GM19467 (cell line): ENCODE data around the gene PANK2.
A peak's percentile ranks its signal among the peaks of the same experiment; 100 is the strongest.

Experiments
- ATAC-seq: cut with Tn5 transposase; IDR thresholded peaks from one replicate; pipeline ENCODE4 v1.9.1; 2021; ENCODE audit warnings: mild to moderate bottlenecking, moderate library complexity; ENCODE audit not compliant: unreplicated experiment

PANK2 gene

DNA sequence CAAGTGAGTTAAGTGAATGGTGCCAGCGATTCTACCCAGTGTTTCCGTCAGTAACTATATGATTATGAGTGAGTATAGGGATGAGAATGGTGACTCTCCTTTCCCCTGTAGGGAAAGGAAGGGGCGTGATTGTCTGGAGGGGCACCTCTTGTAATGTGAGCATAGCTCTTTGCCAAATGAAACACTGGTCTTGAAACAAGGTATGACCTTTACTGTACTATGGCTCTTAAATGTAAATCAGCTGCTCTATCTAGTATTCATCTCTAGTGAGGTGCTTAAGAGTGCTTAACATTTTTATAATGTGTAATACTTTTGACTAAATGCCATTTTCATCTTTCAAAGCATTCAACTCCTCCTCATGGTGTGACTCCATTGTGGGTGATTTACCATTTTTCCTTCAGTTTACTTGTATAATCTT is 11.0 kb downstream of the PANK2 start:
- no peak for ATAC-seq

DNA sequence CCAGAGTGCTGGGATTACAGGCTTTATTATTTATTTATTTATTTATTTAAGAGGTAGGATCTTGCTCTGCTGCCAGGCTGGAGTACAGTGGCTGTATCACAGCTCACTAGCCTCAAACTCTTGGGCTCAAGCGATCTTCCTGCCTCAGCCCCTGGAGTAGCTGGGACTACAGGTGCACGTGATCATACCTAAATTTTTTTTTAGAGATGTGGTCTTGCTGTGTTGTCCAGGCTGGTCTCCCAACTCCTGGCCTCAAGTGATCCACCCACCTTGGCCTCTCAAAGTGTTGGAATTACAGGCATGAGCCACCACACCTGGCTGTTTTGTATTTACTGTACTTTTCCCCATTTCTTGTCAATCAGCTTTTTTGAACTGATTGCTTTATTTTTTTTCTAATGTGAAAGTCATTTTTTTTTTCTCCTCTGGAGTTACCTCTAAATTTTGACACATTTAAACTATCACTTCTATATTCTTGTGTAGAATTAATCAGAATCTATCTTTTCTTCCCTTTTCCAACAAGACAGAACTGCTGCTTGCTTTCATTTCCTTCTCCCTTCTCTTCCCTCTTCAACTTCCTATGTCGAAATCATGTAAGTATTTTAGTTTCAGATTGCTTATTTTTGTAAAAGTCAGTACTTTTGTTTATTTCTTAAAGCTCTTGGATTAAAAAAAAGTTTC is 12.0 kb downstream of the PANK2 start:
- no peak for ATAC-seq

GRCh38 chr20:3901706-3902440 is 12.7 kb downstream of the PANK2 start:
- ATAC-seq: no peak

GRCh38 chr20:3902446-3902845 is 13.3 kb downstream of the PANK2 start:
- ATAC-seq: no peak

- no peak for ATAC-seq
These were observed 15.0 kb downstream of the PANK2 start for GRCh38 chr20:3904224-3904623.

GRCh38 chr20:3904857-3905256 is 15.7 kb downstream of the PANK2 start:
- ATAC-seq: no peak

DNA sequence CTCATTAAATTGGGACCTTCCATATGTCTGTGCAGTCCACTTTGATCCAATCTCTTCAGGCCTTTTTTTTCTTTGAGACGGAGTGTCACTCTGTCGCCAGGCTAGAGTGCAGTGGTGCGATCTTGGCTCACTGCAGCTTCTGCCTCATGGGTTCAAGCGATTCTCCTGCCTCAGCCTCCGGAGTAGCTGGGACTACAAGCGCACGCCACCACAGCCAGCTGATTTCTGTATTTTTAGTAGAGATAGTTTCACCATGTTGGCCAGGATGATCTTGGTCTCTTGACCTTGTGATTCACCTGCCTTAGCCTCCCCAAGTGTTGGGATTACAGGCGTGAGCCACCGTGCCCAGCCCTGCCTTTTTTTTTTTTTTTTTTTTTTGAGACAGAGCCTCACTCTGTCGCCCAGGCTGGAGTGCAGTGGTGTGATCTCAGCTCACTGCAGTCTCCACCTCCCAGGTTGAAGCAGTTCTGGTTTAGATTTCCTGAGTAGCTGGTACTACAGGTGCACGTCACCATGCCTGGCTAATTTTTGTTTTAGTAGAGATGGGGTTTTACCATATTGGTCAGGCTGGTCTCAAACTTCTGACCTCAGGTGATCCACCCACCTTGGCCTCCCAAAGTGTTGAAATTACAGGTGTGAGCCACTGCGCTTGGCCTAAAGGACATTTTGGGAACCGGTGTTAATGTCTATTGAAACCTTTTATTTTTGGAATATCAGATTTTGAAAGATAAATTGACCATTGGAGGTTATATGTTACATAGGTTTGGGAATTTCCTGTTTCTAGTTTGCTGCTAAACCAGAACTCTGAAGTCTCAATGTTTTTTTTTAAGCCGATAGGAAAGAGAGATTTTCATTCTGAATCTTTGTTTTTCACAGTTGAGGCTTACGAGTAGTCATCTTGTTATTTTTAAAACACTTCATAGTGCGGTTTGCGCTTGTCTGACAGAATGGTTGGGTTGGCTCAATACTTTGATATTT is 17.8 kb downstream of the PANK2 start:
- ATAC-seq: peak; percentile 74

DNA sequence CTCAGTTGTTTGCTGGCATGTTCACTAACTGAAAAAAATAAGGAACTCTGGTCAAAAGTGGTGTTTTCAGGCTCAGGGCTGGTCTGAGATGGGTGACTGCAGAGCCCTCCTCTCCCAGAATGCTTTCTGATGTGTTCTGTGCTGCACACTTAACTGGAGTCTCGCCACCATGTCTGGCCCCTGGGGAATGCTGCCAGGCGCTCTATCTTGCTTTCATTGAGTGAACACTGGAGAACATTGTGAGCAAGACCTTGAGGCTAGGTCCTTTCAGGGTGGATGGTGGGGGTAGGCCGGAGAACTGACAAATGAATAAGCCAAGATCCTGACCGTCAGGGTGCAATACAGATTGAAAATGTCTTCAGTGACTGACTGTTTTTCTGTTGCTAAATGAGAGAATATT is 19.5 kb downstream of the PANK2 start:
- ATAC-seq: no peak

DNA sequence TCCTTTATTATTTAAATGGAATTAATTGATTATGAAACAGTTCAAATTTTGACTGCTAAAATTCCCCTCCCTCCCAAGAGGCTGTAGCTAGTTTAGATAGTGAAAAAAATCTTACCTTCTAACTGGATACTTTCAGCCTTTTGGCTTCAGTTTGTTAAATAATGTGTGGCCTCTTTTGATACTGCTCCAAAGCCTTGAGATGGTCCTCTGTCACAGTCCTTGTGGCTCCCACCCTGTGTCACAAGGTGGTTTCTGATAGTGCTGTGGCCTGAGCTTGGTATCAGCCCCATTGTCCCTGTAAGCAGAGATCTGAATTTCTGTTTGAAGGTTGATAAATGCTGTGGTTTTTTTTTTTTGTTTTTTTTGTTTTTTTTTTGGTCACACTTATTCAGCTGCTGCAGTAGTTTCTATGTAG is 20.8 kb downstream of the PANK2 start:
- no peak for ATAC-seq

GRCh38 chr20:3910853-3911252 is 21.7 kb downstream of the PANK2 start:
- ATAC-seq: no peak

GRCh38 chr20:3911956-3912355 is 22.8 kb downstream of the PANK2 start:
- no peak for ATAC-seq

GRCh38 chr20:3914446-3914845 is 25.3 kb downstream of the PANK2 start:
- ATAC-seq: no peak

DNA sequence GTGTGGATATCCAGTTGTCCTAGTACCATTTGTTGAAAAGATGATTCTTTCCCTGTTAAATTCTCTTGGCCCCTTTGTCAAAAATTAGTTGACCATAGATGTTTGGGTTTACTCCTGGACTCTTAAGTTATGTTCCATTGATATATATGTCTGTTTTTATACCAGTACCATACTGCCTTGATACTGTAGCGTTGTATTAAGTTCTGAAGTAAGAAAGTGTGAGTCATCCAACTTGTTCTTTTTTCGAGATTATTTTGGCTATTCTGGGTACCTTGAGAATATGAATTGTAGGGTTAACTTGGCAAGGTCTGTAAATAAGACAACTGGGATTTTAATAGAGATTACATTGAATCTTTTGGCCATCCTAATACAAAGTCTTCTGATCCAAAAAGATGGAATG is 26.5 kb downstream of the PANK2 start:
- ATAC-seq: no peak

GRCh38 chr20:3916364-3916763 is 27.2 kb downstream of the PANK2 start:
- ATAC-seq: no peak

- no peak for ATAC-seq
These were observed 30.2 kb downstream of the PANK2 start for GRCh38 chr20:3919352-3919751.

DNA sequence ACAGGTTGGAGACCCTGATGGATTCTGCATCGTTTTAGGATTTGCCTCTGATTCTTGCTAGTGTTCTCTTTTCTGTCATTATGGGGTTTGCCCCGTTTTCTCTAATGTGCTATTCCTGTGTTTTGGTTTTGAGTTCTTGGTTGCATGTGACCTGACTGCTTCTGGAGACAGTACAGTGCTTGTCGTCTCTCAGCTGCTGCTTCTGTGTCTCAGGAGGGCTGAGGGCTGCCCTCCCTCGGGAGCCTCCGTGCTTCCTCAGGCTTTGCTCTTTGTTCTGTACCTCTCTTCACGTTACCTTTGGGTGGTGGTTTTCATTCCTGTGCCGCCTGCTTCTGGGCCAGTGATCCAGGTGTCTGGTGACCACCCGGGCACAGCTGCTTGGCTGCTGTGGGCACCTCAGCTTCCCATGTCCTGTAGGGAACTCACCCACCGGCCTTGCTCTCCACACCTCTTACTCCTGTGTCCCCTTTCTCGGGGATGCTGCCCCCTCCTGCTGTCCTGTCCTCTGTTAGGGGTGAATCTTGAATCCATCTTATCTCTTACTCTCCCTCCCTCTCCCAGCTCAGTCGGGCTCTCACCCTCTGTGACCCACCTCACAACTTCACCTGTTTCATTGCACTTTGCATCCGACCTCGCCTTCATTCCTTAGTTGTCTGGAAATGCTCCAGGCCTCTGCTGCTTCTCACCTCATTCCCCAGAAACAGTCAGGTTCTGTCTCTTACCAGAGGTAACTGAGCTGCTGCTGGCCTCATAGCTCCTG is 33.2 kb downstream of the PANK2 start:
- ATAC-seq: no peak

DNA sequence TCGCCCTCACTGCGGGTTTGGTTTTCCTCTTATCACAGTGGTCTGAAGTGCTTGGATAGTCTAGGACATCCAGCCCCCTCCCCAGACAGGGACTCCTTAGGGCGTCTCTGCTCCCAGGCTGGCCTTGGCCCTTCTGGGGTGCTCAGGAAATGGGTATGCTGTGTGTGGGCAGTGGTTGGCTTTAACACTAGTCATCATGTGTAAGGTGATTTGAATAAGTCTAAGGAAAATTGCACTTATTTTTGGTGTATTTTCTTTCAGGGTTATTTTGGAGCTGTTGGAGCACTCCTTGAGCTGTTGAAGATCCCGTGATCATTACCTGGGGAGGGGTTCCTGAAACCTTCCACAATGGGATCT is 33.8 kb downstream of the PANK2 start:
- no peak for ATAC-seq

DNA sequence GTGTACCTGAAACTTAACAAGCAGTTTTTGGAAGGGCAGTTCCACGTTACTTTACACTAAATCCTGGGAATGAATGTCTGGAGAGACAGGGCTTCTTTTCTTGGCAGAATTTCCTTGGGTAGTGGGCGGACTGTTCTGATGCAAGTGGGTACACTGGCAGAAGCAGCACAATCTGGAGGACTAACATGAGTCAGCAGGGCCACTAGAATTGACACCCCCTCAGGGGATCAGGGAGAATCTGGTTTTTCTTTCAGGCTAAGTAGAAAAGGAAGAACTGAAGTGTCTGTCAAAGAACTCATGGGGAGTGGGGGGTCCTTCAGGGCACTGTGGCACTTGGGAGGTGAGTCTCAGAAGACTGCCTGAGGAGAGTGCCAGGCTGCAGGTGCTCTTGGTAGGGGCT is 34.6 kb downstream of the PANK2 start:
- no peak for ATAC-seq

- no peak for ATAC-seq
These were observed 35.3 kb downstream of the PANK2 start for GRCh38 chr20:3924304-3925112.

DNA sequence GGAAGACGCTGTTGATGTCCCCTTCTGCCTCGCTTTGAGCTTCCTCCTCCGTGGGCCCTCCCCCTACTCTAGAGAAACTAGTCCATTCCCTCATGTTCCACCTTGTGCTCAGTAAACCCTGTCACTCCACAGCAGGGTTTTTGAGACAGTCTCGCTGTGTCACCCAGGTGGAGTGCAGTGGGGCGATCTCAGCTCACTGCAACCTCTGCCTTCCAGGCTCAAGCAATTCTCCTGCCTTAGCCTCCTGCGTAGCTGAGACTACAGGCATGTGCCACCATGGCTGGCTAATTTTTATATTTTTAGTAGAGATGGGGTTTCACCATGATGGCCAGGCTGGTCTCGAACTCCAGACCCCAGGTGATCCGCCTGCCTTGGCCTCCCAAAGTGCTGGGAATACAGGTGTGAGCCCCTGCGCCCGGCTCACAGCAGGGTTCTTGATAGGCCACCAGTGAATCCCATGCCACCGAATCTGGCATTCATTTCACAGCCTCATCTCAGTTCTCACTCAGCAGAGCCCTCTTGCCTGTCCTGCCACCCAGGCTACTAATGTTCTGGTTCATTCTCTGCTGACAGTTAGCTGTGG is 36.0 kb downstream of the PANK2 start:
- ATAC-seq: no peak
